Measurements from ENCODE around the gene SP140. TPM values are rescaled to one million over a fixed set of nuclear protein-coding genes. Genes with fewer than 3 reads are reported as not detected.

Gene SP140
- total and polyA plus RNA-seq, 7 experiments from 2014 or later, result 11.3 to 120 (median 40.6) TPM

- no peaks in the 10 kb centered on the region for H3K27me3 Mint-ChIP-seq
- peak overlapping the region in 4 of 9 donors; percentile 20 to 77 (median 28) for H3K27ac Mint-ChIP-seq
- intact Hi-C loops (cut with micrococcal nuclease), result no loop called here
- peak overlapping the region in 8 of 10 donors; percentile 23 to 67 (median 49) for H3K4me3 Mint-ChIP-seq
- Histone ChIP-seq H3K27me3 (ENCODE audit: control insufficient read depth in 2 of 2, insufficient read depth in 2 of 2, low read length in 2 of 2) (no peaks in the 10 kb centered on the region), H3K36me3 (ENCODE audit: control insufficient read depth in 2 of 3, insufficient read depth in 3 of 3, low read length in 3 of 3) (peaks cover 0 to 10% (median 0%) of the 10 kb centered on the region in 3 experiments), H3K4me3 (ENCODE audit: low read length) (no peak overlapping the region), H3K27ac (ENCODE audit: low read depth, low read length) (no peak overlapping the region), H3K4me1 (ENCODE audit: control insufficient read depth in 2 of 2, insufficient read depth in 2 of 2, low read length in 2 of 2) (peaks cover 21 to 39% of the 10 kb centered on the region in 2 donors), H3K9me3 (ENCODE audit: control insufficient read depth in 2 of 3, low read length in 3 of 3) (no peaks in the 10 kb centered on the region)
- peaks cover 5 to 49% (median 40%) of the 10 kb centered on the region in 5 donors for H3K36me3 Mint-ChIP-seq
- POLR2A ChIA-PET, result interaction anchor here (0.6 to 1.3 kb wide), 3 partner anchors 11 to 323 kb away, joined by 5 read pairs; partner anchors contain the start of gene SP110
- no peak for DNase-seq
- no peak for ATAC-seq
- peaks cover 16 to 81% (median 69%) of the 10 kb centered on the region in 7 donors for H3K4me1 Mint-ChIP-seq
- CTCF ChIA-PET, result no interaction called here
- peaks cover 3 to 20% (median 16%) of the 10 kb centered on the region in 11 donors for H3K9me3 Mint-ChIP-seq
Observed at GRCh38 chr2:230230496-230231200, 5.1 kb downstream of the SP140 start.

- peak overlapping the region in 1 of 9 donors; percentile 22 for H3K27ac Mint-ChIP-seq
- peak overlapping the region in 5 of 10 donors; percentile 19 to 67 (median 54) for H3K4me3 Mint-ChIP-seq
- H3K4me1 Mint-ChIP-seq, result peaks cover 10 to 75% (median 63%) of the 10 kb centered on the region in 7 donors
Observed at GRCh38 chr2:230231251-230231650, 5.7 kb downstream of the SP140 start.

GRCh38 chr2:230234122-230234722 lies 8.7 kb downstream of the SP140 start:
- Histone ChIP-seq H3K27ac (ENCODE audit: low read depth, low read length) (no peak overlapping the region), H3K27me3 (ENCODE audit: control insufficient read depth in 2 of 2, insufficient read depth in 2 of 2, low read length in 2 of 2) (no peaks in the 10 kb centered on the region), H3K4me1 (ENCODE audit: control insufficient read depth in 2 of 2, insufficient read depth in 2 of 2, low read length in 2 of 2) (peaks cover 0 to 19% of the 10 kb centered on the region in 2 donors), H3K36me3 (ENCODE audit: control insufficient read depth in 2 of 3, insufficient read depth in 3 of 3, low read length in 3 of 3) (peaks cover 0 to 33% (median 20%) of the 10 kb centered on the region in 3 experiments), H3K4me3 (ENCODE audit: low read length) (no peak overlapping the region), H3K9me3 (ENCODE audit: control insufficient read depth in 2 of 3, low read length in 3 of 3) (no peaks in the 10 kb centered on the region)
- DNase-seq, result no peak
- H3K4me3 Mint-ChIP-seq, result peak overlapping the region in 1 of 10 donors; percentile 44
- intact Hi-C loops (cut with micrococcal nuclease), result loop anchor here in 1 of 2 donors (1.0 kb wide), 1 partner anchor 9 kb away; the partner anchor contains the start of gene SP140
- CTCF ChIA-PET, result no interaction called here
- peaks cover 3 to 20% (median 16%) of the 10 kb centered on the region in 11 donors for H3K9me3 Mint-ChIP-seq
- peaks cover 11 to 71% (median 65%) of the 10 kb centered on the region in 5 donors for H3K36me3 Mint-ChIP-seq
- H3K27ac Mint-ChIP-seq, result peak overlapping the region in 2 of 9 donors; percentile 17 to 26
- peaks cover under 1 to 47% (median 38%) of the 10 kb centered on the region in 7 donors for H3K4me1 Mint-ChIP-seq
- POLR2A ChIA-PET, result no interaction called here
- ATAC-seq, result no peak
- no peaks in the 10 kb centered on the region for H3K27me3 Mint-ChIP-seq

More at GRCh38 chr2:230231251-230231650, 5.7 kb downstream of the SP140 start:
- no peaks in the 10 kb centered on the region for H3K27me3 ChIP-seq (ENCODE audit: control insufficient read depth in 2 of 2, insufficient read depth in 2 of 2, low read length in 2 of 2)
- peaks cover 5 to 53% (median 43%) of the 10 kb centered on the region in 5 donors for H3K36me3 Mint-ChIP-seq
- ChIA-PET CTCF (no interaction called here), POLR2A (no interaction called here)
- peaks cover 21 to 39% of the 10 kb centered on the region in 2 donors for H3K4me1 ChIP-seq (ENCODE audit: control insufficient read depth in 2 of 2, insufficient read depth in 2 of 2, low read length in 2 of 2)
- no peaks in the 10 kb centered on the region for H3K9me3 ChIP-seq (ENCODE audit: control insufficient read depth in 2 of 3, low read length in 3 of 3)
- peaks cover 3 to 20% (median 16%) of the 10 kb centered on the region in 11 donors for H3K9me3 Mint-ChIP-seq
- intact Hi-C loops (cut with micrococcal nuclease), result no loop called here
- no peak overlapping the region for H3K27ac ChIP-seq (ENCODE audit: low read depth, low read length)
- ATAC-seq (no peak), DNase-seq (no peak)
- peaks cover 0 to 10% (median 0%) of the 10 kb centered on the region in 3 experiments for H3K36me3 ChIP-seq (ENCODE audit: control insufficient read depth in 2 of 3, insufficient read depth in 3 of 3, low read length in 3 of 3)
- H3K4me3 ChIP-seq (ENCODE audit: low read length), result no peak overlapping the region
- no peaks in the 10 kb centered on the region for H3K27me3 Mint-ChIP-seq

GRCh38 chr2:230234845-230235244 lies 9.3 kb downstream of the SP140 start:
- peaks cover 0 to 37% (median 20%) of the 10 kb centered on the region in 3 experiments for H3K36me3 ChIP-seq (ENCODE audit: control insufficient read depth in 2 of 3, insufficient read depth in 3 of 3, low read length in 3 of 3)
- ChIA-PET POLR2A (no interaction called here), CTCF (no interaction called here)
- no peak for ATAC-seq
- H3K9me3 ChIP-seq (ENCODE audit: control insufficient read depth in 2 of 3, low read length in 3 of 3), result no peaks in the 10 kb centered on the region
- no peaks in the 10 kb centered on the region for H3K27me3 Mint-ChIP-seq
- no peak for DNase-seq
- H3K27me3 ChIP-seq (ENCODE audit: control insufficient read depth in 2 of 2, insufficient read depth in 2 of 2, low read length in 2 of 2), result no peaks in the 10 kb centered on the region
- peaks cover 0 to 45% (median 36%) of the 10 kb centered on the region in 7 donors for H3K4me1 Mint-ChIP-seq
- H3K4me1 ChIP-seq (ENCODE audit: control insufficient read depth in 2 of 2, insufficient read depth in 2 of 2, low read length in 2 of 2), result peaks cover 0 to 15% of the 10 kb centered on the region in 2 donors
- H3K4me3 Mint-ChIP-seq, result peak overlapping the region in 1 of 10 donors; percentile 69
- no peak overlapping the region for H3K27ac ChIP-seq (ENCODE audit: low read depth, low read length)
- intact Hi-C loops (cut with micrococcal nuclease), result loop anchor here in 1 of 2 donors (1.0 kb wide), 1 partner anchor 10 kb away; the partner anchor contains the start of gene SP140
- H3K9me3 Mint-ChIP-seq, result peaks cover 3 to 18% (median 16%) of the 10 kb centered on the region in 11 donors
- H3K4me3 ChIP-seq (ENCODE audit: low read length), result no peak overlapping the region
- H3K27ac Mint-ChIP-seq, result peak overlapping the region in 5 of 9 donors; percentile 11 to 80 (median 17)
- peaks cover 11 to 71% (median 65%) of the 10 kb centered on the region in 5 donors for H3K36me3 Mint-ChIP-seq

- no peak for DNase-seq
- Histone ChIP-seq H3K27me3 (ENCODE audit: control insufficient read depth in 2 of 2, insufficient read depth in 2 of 2, low read length in 2 of 2) (no peaks in the 10 kb centered on the region), H3K9me3 (ENCODE audit: control insufficient read depth in 2 of 3, low read length in 3 of 3) (no peaks in the 10 kb centered on the region), H3K4me3 (ENCODE audit: low read length) (no peak overlapping the region), H3K36me3 (ENCODE audit: control insufficient read depth in 2 of 3, insufficient read depth in 3 of 3, low read length in 3 of 3) (peaks cover 0 to 34% (median 5%) of the 10 kb centered on the region in 3 experiments), H3K4me1 (ENCODE audit: control insufficient read depth in 2 of 2, insufficient read depth in 2 of 2, low read length in 2 of 2) (no peaks in the 10 kb centered on the region), H3K27ac (ENCODE audit: low read depth, low read length) (no peak overlapping the region)
- intact Hi-C loops (cut with micrococcal nuclease), result no loop called here
- Mint-ChIP-seq H3K4me1 (peaks cover 0 to 5% (median 0%) of the 10 kb centered on the region in 7 donors), H3K4me3 (no peak overlapping the region), H3K27ac (no peak overlapping the region), H3K27me3 (no peaks in the 10 kb centered on the region), H3K36me3 (peaks cover 14 to 38% (median 33%) of the 10 kb centered on the region in 5 donors), H3K9me3 (peaks cover 0 to 5% (median 0%) of the 10 kb centered on the region in 11 donors)
- POLR2A ChIA-PET, result interaction anchor here (1.0 kb wide), 1 partner anchor 9 kb away, joined by 4 read pairs; no protein-coding TSS in a partner anchor
- CTCF ChIA-PET, result no interaction called here
- ATAC-seq, result no peak
Observed at GRCh38 chr2:230244211-230244610, 18.7 kb downstream of the SP140 start.

GRCh38 chr2:230246206-230246605 lies 20.7 kb downstream of the SP140 start:
- ATAC-seq (no peak), DNase-seq (no peak)
- no peaks in the 10 kb centered on the region for H3K4me1 ChIP-seq (ENCODE audit: control insufficient read depth in 2 of 2, insufficient read depth in 2 of 2, low read length in 2 of 2)
- intact Hi-C loops (cut with micrococcal nuclease), result no loop called here
- POLR2A ChIA-PET, result interaction anchor here (1.2 kb wide), 1 partner anchor 28 kb away, joined by 3 read pairs; no protein-coding TSS in a partner anchor
- Mint-ChIP-seq H3K9me3 (peaks cover 0 to 3% (median 0%) of the 10 kb centered on the region in 11 donors), H3K4me3 (no peak overlapping the region), H3K36me3 (peaks cover 5 to 25% (median 17%) of the 10 kb centered on the region in 5 donors), H3K4me1 (peaks cover 0 to 9% (median 4%) of the 10 kb centered on the region in 7 donors), H3K27ac (no peak overlapping the region), H3K27me3 (no peaks in the 10 kb centered on the region)
- no peaks in the 10 kb centered on the region for H3K27me3 ChIP-seq (ENCODE audit: control insufficient read depth in 2 of 2, insufficient read depth in 2 of 2, low read length in 2 of 2)
- no peak overlapping the region for H3K4me3 ChIP-seq (ENCODE audit: low read length)
- H3K27ac ChIP-seq (ENCODE audit: low read depth, low read length), result no peak overlapping the region
- peaks cover 0 to 25% (median 5%) of the 10 kb centered on the region in 3 experiments for H3K36me3 ChIP-seq (ENCODE audit: control insufficient read depth in 2 of 3, insufficient read depth in 3 of 3, low read length in 3 of 3)
- CTCF ChIA-PET, result no interaction called here
- H3K9me3 ChIP-seq (ENCODE audit: control insufficient read depth in 2 of 3, low read length in 3 of 3), result no peaks in the 10 kb centered on the region
